NCI-H2227 (cell line): ENCODE measurements around the gene RANBP2.
"Not testable (repeated sequence)": the region's sequence is repeated elsewhere in the genome, so short reads cannot be mapped to it uniquely, and the experiment has no call there.

ENCODE experiments used
- DNase-seq: peaks from one replicate; lab custom pipeline; 2025; ENCODE audit not compliant: unreplicated experiment; lab: John Stamatoyannopoulos, UW

Gene RANBP2

DNA sequence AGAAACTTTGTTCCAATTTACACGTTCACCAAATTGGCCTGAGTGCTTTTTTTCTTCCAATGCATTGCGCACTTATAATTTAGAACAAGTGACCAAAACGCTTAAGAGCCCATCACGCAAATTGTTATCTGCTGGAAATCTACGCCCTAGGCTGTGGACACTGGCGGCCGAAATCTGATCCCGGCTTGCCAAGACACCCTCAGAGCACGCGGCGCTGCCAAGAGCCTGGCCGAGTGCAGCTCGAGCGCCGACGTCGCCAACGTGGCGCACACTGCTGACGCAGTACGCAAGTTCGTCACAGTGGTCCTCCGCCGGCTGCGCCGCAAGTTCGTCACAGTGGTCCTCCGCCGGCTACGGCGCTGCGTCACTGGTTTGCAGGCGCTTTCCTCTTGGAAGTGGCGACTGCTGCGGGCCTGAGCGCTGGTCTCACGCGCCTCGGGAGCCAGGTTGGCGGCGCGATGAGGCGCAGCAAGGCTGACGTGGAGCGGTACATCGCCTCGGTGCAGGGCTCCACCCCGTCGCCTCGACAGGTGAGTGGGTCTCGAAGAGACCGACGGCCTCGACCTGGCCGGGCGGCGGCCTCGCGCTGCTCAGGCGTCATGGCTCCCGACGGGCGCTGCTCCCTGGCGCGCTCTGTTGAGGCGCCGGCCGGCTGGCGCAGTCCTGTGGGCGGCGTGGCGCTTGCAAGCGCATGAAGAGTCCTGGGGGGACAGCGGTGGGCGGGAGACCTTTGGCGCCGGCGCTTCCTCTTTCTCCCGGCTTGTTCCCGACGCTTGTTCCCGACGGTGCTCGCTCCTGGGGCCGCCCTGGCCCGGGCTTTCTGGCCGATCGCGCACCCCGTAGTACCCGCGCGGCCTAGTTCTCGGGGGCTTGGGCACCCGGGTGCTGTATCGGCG, at the start of gene RANBP2:
Gene RANBP2, plus strand, starts transcription at position 334 of the 896 bp plus-strand sequence. Its CDS starts 125 bp downstream, at position 459.
- peak; percentile 98 for DNase-seq

DNA sequence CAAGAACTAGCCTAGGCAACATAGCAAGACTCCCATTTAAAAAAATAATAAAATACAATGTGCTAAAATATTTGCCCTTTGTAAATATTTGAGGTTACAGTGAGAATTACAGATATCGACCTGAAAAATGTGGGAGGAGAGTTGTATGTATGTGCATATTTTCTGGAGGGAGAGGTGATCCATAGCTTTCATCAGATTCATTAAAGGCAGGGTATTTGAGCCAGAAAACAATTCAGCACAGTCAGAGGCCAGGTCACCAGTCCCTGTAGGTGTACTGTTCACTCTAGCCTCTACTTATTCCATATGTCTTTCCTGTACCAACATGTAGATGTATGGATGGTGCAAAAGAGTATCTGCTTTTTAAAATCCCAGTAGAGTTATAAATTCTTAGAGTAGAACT, 49.0 kb upstream of the RANBP2 start:
- DNase-seq: not testable (repeated sequence)

DNA sequence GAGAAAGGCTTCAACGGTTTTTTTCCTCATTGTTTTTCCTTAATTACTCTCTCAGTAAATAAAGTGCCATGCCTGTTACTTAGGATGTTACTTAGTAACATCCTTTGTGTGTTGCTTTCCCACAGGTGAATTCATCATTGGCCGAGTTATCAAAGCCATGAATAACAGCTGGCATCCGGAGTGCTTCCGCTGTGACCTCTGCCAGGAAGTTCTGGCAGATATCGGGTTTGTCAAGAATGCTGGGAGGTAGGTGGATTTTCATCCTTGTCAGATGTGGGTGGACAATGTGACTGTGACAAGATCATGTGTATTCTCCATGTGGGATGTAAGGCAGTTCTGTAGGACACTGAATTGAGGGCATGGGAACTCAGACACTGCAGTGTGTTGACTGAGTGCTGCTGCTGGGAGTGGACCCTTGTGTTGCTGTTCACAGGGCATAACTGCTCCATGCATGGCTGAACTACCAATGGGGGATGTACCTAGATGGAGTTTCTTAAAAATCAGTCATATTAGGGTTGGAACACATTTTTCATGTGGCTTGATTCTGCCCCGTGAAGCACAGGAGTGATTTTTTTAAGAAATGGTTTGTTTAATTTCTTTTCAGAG, 47.0 kb upstream of the RANBP2 start:
- not testable (repeated sequence) for DNase-seq

DNA sequence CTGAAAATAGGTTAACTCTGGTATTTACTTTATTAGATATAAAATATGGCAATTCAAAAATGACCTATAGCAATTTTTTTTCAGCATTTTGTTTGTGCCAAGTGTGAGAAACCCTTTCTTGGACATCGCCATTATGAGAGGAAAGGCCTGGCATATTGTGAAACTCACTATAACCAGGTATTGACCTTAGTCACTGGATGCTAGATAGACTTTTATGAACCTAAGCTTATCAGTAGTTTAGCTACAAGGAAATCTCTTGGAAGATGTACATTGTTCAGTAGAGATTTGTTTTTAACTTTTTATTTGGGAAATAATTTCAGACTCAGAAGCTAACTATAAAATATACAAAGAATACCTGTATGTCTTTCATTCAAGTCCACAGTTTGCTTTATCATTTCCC, 42.8 kb upstream of the RANBP2 start:
- DNase-seq: not testable (repeated sequence)

DNA sequence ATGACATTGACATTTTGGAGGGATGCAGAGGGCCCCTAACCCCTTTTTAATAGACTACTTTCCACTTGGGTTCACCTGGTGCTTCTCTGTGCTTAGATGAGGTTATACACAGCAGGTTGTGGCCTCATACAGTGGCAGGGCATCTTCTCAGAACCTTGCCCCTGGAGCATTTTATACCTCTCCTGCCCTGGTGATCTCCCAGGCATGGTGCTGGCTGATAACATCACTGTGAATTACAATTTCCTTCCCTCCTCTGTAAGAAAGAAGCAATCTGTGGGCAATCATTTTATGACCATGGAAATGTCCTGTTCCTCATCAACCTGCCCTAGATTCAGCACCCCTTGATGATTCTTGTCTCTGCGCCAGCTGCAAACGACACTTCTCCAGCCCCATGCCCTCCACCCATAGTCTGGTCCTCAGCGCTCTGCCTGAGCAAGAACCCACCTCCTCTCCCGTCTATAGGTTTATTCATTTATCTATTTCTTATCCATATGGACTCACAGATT, 42.0 kb upstream of the RANBP2 start:
- DNase-seq: not testable (repeated sequence)

DNA sequence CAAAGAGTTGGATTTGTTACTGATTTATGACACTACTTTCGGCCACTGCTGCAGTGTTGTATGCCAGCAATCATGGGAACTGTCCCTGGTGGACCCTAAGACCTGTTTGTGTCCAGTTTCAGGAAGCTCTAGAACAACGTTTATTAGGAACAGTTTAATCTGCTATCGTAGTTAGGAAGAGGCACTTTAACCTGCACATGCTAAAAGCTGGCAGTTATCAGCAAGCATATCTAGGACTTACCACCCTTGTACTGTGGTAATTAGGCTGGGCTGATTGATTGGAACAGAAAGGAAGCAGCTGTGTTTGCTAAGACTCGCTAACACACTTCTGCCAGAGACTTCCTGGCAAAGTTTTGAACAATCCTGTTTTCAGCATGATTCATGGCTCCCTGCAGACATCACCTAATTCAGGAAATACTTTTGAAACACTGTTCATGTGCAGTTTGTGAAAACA, 41.1 kb upstream of the RANBP2 start:
- DNase-seq: not testable (repeated sequence)

DNA sequence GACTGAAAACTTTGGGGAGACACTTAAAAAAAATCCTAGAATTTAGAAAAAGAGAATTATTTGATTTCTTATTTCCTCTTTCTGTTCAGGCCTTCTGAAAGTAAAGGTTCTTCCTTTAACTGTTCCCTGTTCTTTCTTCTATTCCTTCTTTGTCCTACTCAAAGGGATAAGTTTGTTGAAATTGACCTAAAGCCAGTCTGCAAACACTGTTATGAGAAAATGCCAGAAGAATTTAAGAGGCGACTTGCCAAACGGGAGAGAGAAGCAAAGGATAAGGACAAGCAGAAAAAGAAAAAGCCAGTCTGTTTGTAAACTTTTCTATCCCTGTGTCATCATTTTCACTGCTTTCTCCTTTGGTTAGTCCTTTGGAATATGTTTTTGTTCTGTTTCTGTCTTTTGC, 38.5 kb upstream of the RANBP2 start:
- not testable (repeated sequence) for DNase-seq

DNA sequence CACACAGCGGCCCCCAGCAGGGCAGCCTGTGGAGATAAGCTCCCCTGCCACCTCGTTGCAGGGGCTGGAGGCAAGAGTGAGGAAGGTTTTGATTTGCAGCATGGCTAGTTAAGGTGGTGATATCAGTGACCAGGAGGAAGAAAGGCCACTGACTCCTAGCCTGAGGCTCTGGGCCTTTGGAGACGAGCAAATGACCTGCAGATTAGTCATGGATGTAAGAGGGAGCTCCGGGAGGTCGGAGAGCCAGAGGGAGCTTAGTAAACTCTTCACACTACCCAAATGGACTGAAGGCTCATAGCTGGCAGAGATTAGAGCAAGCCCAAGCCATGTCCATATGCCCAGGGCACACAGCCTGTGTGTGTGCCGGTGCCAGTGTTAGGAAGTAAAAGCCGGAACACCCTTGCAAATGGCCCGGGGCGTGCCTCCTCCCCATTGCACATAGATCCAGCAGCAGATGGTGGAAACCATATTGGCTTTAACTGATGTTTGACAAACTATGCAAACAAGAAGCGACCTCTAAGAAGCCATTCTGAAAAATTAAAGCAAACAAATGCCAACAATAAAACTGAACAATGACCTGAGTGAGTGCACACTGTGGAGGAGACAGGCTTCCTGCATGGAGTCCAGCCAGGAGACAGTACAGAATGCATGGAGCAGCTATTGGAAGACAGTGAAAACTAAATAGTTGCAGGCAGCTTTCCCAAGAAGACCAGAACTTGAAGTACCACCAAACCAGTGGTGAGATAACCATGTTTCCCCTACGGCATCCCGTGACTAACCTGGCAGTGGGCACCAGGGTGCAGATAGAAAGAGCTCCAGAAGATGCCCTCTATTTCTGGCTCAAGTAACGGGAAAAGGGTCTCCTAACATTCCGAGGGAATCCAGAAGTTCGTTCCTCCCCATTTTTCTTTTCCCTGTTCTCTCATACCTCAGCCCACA, 30.2 kb upstream of the RANBP2 start:
- DNase-seq: not testable (repeated sequence)

DNA sequence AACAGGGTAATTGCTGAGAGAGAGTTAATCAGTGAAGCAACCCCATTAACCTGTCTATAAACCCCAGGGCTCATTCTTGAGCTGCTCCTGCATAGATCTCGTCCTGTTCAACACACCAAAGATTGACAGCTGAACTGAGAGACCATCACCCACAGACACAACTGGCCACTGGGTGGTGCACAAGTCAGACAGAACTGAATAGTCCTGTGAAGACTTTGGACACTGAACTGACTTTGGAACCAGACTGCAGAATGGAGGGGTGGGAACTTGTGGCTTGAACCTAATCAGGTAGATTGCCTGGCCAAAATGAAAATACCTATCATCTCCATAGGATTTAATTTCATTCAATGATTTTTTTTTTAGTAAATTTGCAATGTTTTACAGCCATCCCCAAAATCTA, 29.3 kb upstream of the RANBP2 start:
- not testable (repeated sequence) for DNase-seq

DNA sequence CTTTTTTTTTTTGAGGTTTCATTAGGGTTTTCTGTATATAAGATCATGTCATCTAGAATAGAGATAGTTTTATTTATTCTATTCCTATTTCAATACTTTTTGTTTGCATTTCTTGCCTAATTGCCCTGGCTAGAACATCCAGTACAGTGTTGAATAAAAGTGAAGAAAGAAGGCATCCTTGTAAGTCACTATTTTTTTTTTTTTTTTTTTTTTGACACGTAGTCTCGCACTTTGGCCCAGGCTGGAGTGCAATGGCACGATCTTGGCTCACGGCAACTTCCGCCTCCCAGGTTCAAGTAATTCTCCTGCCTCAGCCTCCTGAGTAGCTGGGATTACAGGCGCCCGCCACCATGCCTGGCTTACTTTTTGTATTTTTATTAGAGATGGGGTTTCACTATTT, 27.8 kb upstream of the RANBP2 start:
- DNase-seq: no peak

DNA sequence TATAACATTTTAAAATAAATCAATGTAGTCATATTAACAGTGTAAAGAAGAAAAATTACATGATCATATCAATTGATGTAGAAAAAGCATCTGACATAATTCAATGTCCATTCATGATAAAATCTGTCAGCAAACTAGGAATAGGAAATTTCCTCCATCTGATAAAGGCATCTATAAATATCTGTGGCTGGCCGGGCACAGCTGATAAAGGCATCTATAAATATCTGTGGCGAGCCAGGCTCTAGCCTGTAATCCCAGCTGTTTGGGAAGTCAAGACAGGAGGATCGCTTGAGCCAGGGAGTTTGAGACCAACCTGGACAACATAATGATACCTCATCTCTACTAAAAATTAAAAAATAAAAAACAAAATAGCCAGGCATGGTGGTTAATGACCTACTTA, 18.1 kb upstream of the RANBP2 start:
- DNase-seq: no peak

DNA sequence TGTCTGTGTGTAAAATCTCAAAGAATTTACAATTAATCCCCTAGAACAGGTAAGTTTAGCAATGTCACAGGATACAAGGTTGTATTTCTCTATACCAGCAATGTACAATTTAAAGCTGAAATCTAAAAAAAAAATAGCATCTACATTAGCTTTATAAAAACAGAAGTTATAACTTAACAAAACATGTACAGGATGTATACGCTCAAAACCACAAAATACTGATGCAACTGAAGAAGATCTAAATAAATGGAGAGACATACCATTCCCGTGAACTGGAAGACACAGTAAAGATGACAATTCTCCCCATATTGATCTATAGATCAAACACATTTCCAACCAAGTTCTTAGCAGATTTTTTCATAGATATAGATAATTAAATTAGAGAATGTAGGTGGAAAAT, 17.5 kb upstream of the RANBP2 start:
- no peak for DNase-seq

DNA sequence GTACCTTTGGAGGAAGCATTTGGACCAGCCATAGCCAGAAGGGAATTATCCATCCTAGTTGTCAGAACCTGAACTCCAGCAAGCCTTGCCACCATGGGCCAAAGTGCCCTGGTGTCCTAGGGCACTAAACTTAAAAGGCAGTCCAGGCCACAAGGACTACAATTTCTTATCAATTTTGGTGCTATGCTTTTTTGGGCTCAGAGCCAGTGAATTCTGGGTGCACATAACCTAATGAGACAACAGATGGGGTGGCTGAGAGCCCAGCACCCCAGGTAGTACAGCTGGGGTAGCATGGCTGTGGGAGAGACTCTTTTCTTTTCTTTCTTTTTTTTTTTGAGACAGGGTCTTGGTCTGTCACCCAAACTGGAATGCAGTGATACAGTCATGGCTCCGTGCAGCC, 14.4 kb upstream of the RANBP2 start:
- DNase-seq: no peak

DNA sequence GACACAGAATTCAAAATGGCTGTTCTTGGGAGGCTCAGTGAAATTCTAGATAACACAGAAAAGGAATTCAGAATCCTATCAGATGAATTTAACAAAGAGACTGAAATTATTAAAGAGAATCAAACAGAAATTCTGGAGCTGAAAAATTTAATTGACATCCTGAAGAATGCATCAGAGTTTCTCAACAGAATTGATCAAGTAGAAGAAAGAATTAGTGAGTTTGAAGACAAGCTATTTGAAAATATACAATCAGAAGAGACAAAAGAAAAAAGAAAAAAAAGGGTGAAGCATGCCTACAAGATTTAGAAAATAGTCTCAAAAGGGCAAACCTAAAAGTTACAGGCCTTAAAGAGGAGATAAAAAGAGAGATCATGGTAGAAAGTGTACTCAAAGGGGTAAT, 12.0 kb upstream of the RANBP2 start:
- no peak for DNase-seq

DNA sequence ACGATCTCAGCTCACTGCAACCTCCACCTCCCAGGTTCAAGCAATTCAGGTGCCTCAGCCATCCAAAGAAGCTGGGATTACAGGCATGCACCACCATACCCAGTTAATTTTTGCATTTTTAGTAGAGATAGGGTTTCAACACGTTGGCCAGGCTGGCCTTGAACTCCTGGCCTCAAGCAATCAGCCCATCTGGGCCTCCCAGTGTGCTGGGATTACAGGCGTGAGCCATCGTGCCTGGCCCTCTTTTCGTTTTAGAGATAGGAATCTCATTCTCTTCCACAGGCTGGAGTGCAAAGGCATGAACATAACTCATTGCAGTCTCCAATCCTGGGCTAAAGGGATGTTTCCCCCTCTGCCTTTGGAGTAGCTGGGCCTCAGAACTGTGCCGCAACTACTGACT, 2.3 kb upstream of the RANBP2 start:
- DNase-seq: not testable (repeated sequence)

DNA sequence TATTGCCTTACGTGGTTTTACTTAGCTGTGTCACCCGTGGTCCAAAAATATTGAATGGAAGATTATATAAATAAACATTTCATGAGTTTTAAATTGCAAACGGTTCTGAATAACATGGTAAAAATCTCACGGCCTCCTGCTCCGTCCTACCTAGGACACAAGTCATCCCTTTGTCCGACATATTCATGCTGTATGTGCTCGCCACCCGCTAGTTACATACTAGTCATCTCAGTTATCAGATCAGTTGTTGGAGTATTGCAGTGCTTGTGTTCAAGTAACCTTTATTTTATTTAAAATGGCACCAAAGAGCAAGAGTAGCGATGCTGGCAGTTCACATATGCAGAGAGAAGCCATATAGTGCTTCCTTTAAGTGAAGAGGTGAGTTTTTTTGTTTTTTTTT, 6.8 kb downstream of the RANBP2 start:
- not testable (repeated sequence) for DNase-seq

DNA sequence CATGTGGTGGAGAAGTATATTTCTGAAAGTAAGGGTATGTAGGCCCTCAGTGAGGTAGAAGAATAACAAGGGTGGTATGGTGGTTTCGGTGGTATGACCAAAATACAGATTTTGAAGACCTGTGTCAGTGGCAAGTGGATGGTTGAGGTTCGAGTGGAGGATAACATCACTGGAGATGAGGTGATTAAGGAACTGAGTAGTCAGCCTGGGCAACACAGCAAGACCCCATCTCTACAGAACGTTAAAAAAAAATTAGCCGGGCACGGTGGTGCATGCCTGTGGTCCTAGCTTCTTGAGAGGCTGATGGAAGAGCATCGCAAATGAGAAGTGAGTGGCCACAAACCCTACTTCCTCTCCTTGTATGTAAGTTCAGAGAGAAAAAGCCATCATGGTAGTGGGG, 15.4 kb downstream of the RANBP2 start:
- DNase-seq: not testable (repeated sequence)

DNA sequence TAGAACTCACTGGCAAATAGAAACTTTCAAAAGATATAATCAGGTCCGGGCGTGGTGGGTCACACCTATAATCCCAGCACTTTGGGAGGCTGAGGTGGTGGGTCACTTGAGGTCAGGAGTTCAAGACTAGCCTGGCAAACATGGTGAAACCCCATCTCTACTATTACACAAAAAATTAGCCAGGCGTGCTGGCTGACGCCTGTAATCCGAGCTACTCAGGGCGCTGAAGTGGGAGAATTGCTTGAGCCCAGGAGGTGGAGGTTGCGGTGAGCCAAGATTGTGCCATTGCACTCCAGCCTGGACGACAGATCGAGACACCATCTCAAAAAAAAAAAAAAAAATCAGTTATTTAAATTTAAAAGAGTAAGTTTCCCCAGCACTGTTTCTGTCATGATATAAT, 38.7 kb downstream of the RANBP2 start:
- DNase-seq: not testable (repeated sequence)

DNA sequence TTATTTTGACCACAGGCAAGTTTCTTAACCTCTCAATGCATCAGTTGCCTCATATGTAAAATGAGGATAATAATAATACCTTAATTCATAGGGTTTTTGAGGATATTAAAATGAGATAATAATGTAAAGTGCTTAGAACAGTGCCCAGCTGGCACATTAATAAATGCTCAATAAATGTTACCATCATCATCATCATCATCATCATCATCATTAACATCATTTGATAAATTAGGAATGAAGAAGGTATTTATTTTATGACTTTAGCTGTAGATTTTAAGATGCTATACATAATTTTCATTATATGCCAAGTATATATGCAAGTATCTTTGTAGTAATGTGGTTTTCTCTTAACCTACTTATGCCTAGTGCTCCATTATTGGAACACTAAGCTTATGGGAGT, 43.3 kb downstream of the RANBP2 start:
- DNase-seq: not testable (repeated sequence)

DNA sequence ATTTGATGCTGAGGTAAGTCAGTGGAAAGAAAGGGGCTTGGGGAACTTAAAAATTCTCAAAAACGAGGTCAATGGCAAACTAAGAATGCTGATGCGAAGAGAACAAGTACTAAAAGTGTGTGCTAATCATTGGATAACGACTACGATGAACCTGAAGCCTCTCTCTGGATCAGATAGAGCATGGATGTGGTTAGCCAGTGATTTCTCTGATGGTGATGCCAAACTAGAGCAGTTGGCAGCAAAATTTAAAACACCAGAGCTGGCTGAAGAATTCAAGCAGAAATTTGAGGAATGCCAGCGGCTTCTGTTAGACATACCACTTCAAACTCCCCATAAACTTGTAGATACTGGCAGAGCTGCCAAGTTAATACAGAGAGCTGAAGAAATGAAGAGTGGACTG, 47.4 kb downstream of the RANBP2 start:
- DNase-seq: not testable (repeated sequence)

DNA sequence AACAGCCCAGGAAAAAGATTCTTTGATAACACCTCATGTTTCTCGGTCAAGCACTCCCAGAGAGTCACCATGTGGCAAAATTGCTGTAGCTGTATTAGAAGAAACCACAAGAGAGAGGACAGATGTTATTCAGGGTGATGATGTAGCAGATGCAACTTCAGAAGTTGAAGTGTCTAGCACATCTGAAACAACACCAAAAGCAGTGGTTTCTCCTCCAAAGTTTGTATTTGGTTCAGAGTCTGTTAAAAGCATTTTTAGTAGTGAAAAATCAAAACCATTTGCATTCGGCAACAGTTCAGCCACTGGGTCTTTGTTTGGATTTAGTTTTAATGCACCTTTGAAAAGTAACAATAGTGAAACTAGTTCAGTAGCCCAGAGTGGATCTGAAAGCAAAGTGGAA, 48.6 kb downstream of the RANBP2 start:
- not testable (repeated sequence) for DNase-seq
